Pulmonary artery endothelial cell (primary cell): ENCODE results near the gene GALNT2. TPM values are rescaled to one million over a fixed set of nuclear protein-coding genes. Genes with fewer than 3 reads are reported as not detected.
A peak's percentile ranks its signal among the peaks of the same experiment; 100 is the strongest.

Experiments used
- DNase-seq: peaks from one replicate; pipeline ENCODE4 v3.0.0-alpha.2; 2011; ENCODE audit warnings: low read depth, low spot score
- total RNA-seq: library from RNA; depleted of rRNA; stranded (reverse); fragments of >200 nt; gene quantifications from 2 replicates; pipeline ENCODE4 v1.2.3, GENCODE V29; 2014

The GALNT2 gene
- total RNA-seq, 1 donor from 2014 or later: 90.9 TPM

DNA sequence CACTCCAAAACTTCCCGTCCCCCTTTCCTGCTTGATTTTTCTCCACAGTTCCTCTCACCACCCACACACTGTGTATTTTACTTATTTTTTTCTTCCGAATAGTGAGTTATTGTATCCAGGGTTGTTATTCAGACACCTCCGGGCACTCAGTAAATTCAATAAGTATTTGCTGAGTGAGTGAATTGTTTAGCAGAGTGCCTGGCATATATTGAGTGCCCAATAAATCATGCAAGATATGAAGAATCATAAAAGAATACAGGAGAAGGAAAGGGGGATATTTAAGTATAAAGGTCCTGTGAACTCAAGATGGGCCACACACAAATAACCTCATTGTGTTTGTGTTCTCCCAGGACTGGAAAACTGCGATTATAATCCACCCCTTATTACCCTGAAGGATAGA is 139.9 kb downstream of the GALNT2 start:
- no peak for DNase-seq

GRCh38 chr1:230207598-230207997 is 140.6 kb downstream of the GALNT2 start:
- no peak for DNase-seq

DNA sequence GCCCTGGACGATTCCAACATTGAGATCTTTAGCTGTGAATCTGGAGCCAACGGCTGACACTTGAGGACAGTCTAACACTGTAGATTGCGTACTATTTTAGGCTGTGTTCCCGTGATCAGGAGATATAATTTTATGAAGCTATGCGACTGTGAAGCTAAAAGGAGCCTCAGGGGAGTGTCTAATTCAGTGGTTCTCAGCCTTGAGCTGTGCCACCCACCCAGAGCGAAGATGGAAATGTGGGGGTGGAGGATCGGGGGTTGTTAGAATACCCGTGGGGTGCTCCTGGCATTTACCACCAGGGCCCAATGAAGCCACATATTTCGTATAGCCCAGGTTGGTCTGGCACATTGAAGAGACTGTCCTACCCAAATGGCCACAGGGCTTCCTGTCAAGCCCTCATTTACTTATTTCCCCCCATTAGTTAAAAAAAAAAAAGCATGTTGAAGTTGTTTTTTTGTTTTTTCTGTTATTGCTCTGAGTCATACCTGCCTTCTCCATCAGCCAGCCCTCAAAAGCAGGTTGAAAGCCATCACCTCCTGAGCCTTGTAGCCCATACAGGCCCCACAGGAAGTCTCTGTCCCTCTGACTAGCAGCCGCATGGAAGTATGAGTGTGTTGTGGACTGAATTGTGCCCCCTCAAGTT is 141.7 kb downstream of the GALNT2 start:
- DNase-seq: no peak

DNA sequence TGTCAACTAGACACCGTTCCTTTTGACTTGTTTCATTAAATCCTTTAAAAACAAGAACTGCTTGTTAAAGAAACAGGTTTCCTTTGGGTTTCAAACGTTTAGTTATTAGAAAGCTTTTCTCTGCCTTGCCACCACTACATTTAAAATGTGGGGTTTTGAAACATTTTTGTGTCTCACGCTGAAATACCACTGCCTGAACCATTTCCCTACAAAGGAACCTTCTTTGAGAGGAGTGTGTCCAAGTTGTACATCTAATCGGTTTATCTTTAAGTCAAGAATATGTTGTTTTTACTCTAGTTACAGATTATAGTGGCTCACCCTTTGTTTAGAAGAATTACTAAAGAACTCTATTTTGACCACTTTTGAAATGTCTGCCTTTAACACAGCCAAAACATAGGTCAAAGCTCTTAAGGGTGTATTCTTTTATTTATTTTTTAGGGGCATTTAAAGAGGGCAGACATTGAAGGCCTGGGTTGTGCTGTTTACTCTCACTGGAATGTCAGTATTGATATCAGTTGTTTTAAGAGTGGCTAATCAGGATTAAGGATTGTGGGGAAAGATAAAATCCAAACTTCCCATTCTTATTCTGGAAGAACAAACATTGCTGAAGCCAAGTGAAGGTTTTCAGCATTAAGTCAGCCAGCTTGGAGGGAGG is 143.4 kb downstream of the GALNT2 start:
- DNase-seq: no peak

GRCh38 chr1:230210981-230211336 is 143.9 kb downstream of the GALNT2 start:
- no peak for DNase-seq

DNA sequence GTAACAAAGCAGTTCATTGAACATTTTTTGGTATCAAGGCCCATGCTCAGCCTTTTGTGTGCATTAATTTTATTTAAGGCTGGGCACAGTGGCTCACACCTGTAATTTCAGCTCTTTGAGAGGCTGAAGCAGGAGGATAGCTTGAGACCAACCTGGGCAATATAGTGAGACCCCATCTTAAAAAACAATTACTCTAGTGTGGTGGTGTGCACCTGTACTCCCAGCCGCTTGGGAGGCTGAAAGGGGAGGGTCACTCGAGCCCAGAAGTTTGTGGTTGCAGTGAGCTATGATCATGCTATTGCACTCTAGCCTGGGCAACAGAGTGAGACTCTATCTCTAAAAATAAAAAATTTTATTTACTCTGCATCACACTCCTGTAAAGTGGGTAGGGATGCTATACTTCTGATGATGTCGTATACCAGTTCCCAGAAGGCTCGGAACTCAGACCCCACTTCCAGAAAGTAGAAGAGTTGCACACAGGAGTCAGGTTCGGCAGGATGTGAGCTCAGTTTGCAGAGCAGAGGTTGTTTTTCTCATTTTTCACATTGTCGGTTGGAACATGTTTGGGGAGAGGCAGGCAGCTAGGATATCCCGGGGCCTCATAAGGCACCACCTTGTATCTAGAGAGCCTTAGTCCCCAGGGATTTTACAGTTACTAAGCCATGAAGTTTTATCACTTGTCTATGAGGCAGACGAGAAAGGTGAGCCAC is 144.6 kb downstream of the GALNT2 start:
- DNase-seq: no peak

DNA sequence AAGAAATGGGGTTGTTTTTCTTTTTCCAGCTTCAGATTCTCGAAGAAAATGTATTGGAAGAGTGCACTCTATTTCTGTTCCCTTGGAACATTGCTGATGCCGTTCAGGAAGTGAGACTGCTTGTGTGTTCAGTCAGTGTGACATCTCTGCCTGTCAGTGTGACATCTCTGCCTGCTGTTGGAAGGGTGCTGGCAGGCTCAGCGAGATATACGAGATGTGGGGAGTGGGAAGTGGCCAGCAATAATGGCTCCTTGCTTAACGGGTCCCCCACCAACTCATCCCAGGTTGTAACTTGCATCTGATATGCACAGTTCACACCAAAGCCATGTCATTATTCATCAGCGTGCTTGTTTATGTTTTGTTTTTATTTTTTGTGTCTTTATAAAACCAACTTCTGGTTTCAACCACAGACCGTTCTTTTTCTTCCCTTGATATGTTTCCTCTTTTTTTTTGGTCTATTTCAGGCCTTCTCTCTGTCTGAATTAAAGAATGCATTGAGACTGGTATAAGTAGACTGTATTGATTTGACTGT is 145.4 kb downstream of the GALNT2 start:
- no peak for DNase-seq

GRCh38 chr1:230215031-230215430 is 148.0 kb downstream of the GALNT2 start:
- DNase-seq: peak; percentile 78

DNA sequence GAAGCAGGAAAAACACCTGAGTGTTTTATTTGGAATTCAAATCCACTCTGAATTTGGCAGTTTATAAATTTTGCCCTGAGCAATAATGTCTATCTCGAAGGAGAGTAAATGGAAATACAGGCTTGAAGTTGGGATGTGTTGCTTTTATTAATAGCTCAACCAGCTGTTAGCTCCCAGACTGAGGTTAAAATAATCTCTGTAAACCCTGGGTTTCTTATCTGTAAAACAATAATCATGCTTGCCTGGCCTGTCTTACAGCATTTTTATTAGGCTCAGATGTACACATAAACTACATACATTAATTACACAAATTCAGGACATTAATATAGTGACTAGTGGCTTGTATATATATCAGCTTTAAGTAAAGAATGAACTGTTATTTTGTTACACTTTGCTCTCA is 148.5 kb downstream of the GALNT2 start:
- no peak for DNase-seq

GRCh38 chr1:230216896-230217295 is 149.9 kb downstream of the GALNT2 start:
- no peak for DNase-seq

DNA sequence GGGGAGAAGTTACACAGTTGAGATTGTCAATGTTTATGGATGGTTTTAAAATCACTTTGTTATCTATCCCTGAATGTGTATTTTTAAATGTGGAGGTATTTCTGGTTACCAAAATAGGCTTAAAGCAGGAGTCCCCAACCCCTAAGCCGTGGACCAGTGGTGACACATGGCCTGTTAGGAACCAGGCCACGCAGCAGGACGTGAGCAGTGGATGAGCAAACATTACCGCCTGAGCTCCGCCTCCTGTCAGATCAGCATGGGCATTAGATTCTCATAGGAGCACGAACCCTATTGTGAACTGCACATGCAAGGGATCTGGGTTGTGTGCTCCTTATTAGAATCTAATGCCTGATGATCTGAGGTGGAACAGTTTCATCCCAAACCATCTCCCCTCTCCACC is 151.6 kb downstream of the GALNT2 start:
- no peak for DNase-seq

- DNase-seq: no peak
These were observed 152.4 kb downstream of the GALNT2 start for GRCh38 chr1:230219174-230220067.

DNA sequence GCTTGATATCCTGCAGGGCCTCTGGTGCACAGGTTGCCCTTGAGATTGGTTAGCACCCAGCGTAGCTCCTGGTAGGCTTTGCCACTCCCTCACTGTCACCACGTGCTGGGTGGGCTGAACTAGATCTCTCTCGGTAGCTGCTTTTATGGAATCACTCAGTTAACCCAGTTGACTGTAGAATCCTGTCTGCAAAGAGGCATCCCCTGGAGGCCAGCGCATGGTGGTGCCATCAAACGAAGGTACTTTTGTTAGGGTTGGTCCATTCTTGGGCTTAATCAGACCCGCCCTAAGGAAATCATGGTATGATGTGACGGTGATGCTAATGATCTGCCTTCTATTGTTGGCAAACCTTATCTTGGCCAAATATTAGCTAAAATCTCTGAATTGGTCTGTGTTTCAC is 153.4 kb downstream of the GALNT2 start:
- DNase-seq: no peak

GRCh38 chr1:230220907-230221306 is 153.9 kb downstream of the GALNT2 start:
- DNase-seq: no peak

DNA sequence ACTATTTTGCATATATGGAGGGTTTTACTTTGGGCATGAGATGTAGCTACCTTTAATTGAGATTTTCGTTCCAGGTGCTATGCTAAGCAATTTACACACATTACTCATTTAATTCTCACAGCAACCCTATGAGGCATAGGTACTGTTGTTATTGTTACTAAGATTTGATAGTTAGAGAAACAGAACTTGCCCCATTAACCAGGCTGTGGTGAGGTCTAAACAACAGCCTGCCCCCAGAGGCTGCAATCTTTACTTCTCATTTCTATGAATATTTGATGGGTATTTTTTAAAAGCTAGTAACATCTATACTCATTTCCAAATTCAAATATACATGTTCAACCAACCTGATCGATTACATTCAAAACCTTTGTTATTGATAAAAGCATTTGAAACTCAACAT is 155.6 kb downstream of the GALNT2 start:
- no peak for DNase-seq

DNA sequence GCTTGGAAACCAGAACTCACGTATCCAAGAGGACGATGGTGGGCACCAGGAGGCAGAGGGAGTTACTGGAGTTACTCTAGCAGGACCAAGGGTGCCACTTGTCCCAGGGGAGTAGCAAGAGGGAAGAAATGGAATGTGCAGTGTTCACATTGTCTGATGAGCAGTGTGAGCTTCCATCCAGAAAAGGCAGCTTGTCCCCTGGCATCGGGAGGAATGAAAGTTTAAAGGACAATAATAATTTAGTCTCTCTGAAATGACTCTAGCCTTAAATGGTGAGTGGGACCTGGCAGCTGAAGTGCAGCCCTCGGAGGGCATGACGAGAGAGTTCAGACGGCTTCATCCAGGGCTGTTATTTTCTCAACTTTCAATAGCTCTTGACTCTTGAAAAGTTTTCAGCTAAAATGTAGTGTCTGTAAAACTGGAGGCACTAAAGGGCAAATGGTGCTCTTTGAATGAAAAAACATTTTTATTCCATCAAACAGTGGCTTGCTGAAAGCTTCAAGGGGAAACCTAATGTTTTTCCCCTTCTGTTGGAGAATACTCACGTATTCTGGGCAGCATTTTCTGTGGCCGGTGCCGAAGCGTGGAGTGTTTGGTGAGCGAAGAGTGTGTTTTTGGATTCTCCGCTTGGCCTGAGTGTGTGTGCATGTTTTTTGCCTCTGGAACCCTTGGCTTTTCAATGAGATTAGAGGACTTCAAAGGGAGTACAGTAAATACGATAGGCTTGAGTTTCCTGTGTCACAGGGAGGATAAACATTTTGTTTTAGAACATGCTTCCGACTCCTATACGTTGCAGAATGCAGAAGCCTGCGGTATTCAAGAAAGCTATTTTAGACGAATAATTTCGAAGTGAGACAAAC is 157.3 kb downstream of the GALNT2 start:
- DNase-seq: no peak

DNA sequence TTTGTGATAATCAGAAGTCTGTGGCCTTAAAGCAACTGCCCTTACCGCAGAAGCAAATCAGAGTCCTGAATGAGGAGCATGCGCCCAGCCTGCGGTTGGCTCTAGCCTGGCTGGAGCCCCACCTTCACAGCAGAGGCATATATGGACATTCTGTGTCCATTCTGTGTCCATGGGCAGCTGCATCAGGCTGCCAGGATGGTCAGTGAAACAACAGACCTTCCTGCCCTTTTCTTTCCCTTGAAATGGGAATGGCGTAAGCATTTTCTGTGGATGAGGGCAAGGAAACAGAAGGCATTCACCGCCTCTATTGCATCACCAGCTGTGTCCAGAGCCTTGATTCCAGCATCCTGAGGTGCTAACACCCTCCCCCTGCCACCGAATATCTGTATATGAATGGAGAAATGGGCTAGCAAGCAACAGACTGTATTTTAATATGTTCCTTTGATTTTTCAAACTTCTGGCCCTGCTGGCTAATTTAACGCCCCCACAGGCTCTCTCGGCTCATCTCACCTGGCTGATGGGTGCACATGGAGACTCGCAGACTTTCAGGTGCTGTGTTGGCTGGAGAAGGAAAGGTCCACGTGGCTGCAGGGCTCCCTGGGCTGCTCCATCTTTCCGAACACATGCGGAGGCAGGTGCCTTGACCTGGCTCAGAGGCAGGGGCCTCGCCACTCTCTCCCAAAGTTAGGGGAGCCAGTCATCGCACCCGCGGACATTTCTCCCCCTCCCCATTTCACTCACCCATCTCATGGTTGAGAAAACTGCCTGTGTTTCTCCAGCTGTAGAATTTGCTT is 159.2 kb downstream of the GALNT2 start:
- no peak for DNase-seq

- DNase-seq: no peak
These were observed 159.8 kb downstream of the GALNT2 start for GRCh38 chr1:230226814-230227213.

GRCh38 chr1:230228236-230228897 is 161.3 kb downstream of the GALNT2 start:
- no peak for DNase-seq
